Neural cell (in vitro differentiated cells): ENCODE results near the gene CDKAL1. TPM values are rescaled to one million over a fixed set of nuclear protein-coding genes. Genes with fewer than 3 reads are reported as not detected.

Experiments used
- H2AFZ ChIP-seq: fragments of 200-600, 300-800 bp; sonication (generic), shearing (Covaris generic); 2 replicates; pipeline ENCODE4 v1.6.0; 2014; ENCODE audit warnings: low read depth, mild to moderate bottlenecking, antibody characterized with exemption, low read length, moderate library complexity
- H3F3A ChIP-seq: fragments of 200-600 bp; shearing (Covaris generic); 2 replicates; pipeline ENCODE4 v1.6.1; 2016; ENCODE audit warnings: mild to moderate bottlenecking, moderate library complexity, mixed read lengths, antibody characterized with exemption, low read length; ENCODE audit not compliant: insufficient read depth, poor library complexity, severe bottlenecking
- H3K27ac ChIP-seq: fragments of 200-600, 300-800 bp; sonication (generic), shearing (Covaris generic); 2 replicates; pipeline ENCODE4 v1.5.1; 2014; ENCODE audit warnings: mild to moderate bottlenecking, low read length, moderate library complexity
- H3K27me3 ChIP-seq: fragments of 300-800, 200-600 bp; sonication (generic), shearing (Covaris generic); 2 replicates; pipeline ENCODE4 v1.6.0; 2014; ENCODE audit warnings: mild to moderate bottlenecking, low read depth, low read length, moderate library complexity; ENCODE audit not compliant: insufficient read depth
- H3K36me3 ChIP-seq: fragments of 300-800, 200-600 bp; sonication (generic), shearing (Covaris generic); 2 replicates; pipeline ENCODE4 v1.5.1; 2014; ENCODE audit warnings: mild to moderate bottlenecking, antibody characterized with exemption, low read length, moderate library complexity; ENCODE audit not compliant: insufficient read depth
- H3K4me2 ChIP-seq: fragments of 300-800, 200-600 bp; sonication (generic), shearing (Covaris generic); 2 replicates; pipeline ENCODE4 v1.6.0; 2014; ENCODE audit warnings: mild to moderate bottlenecking, low read length
- H3K4me3 ChIP-seq: fragments of 300-800, 200-600 bp; sonication (generic), shearing (Covaris generic); 2 replicates; pipeline ENCODE4 v1.5.1; 2014; ENCODE audit warnings: mild to moderate bottlenecking, low read length, moderate library complexity
- H3K79me2 ChIP-seq: fragments of 200-600 bp; shearing (Covaris generic); replicated peaks from 2 replicates; pipeline ENCODE4 v1.6.0; 2014; ENCODE audit warnings: mild to moderate bottlenecking, low read length, moderate library complexity; ENCODE audit not compliant: insufficient read depth
- H3K9ac ChIP-seq: fragments of 300-800, 200-600 bp; sonication (generic), shearing (Covaris generic); 2 replicates; pipeline ENCODE4 v1.6.1; 2016; ENCODE audit warnings: mild to moderate bottlenecking, low read length, mixed read lengths
- H3K9me2 ChIP-seq: fragments of 200-600 bp; shearing (Covaris generic); 2 replicates; pipeline ENCODE4 v1.6.1; 2016; ENCODE audit warnings: mild to moderate bottlenecking, low read length, mixed read lengths; ENCODE audit not compliant: insufficient read depth
- H3K9me3 ChIP-seq: fragments of 200-600, 300-800 bp; sonication (generic), shearing (Covaris generic); 2 replicates; pipeline ENCODE4 v1.6.1; 2016; ENCODE audit warnings: mild to moderate bottlenecking, mixed run types, low read length, moderate library complexity, mixed read lengths
- H4K20me1 ChIP-seq: fragments of 200-600 bp; shearing (Covaris generic); 2 replicates; pipeline ENCODE4 v1.6.1; 2016; ENCODE audit warnings: mild to moderate bottlenecking, mixed run types; ENCODE audit not compliant: insufficient read depth
- CTCF ChIP-seq: fragments of 450-650 bp; IDR thresholded peaks from 2 replicates; pipeline ENCODE4 v1.5.1; 2014; ENCODE audit warnings: antibody characterized with exemption, mild to moderate bottlenecking, moderate library complexity; ENCODE audit not compliant: poor library complexity, severe bottlenecking
- EP300 ChIP-seq: fragments of 450-650 bp; conservative IDR thresholded peaks from 2 replicates; pipeline ENCODE4 v1.6.1; 2014; ENCODE audit warnings: antibody characterized with exemption, mild to moderate bottlenecking, moderate library complexity; ENCODE audit not compliant: poor library complexity, severe bottlenecking
- EZH2 ChIP-seq: fragments of 200-600, 300-800 bp; shearing (Covaris generic), sonication (generic); IDR thresholded peaks from 2 replicates; pipeline ENCODE4 v1.6.1; 2014; ENCODE audit warnings: antibody characterized with exemption, low read length, borderline replicate concordance, mild to moderate bottlenecking; ENCODE audit not compliant: insufficient read depth, poor library complexity, severe bottlenecking
- MXI1 ChIP-seq: fragments of 450-650 bp; conservative IDR thresholded peaks from 2 replicates; pipeline ENCODE4 v1.6.1; 2014; ENCODE audit warnings: antibody characterized with exemption, mild to moderate bottlenecking; ENCODE audit not compliant: poor library complexity, severe bottlenecking
- POLR2AphosphoS5 ChIP-seq: IDR thresholded peaks from 2 replicates; pipeline ENCODE4 v1.6.1; 2012
- RAD21 ChIP-seq: fragments of 450-650 bp; conservative IDR thresholded peaks from 2 replicates; pipeline ENCODE4 v1.6.1; 2014; ENCODE audit warnings: antibody characterized with exemption, mild to moderate bottlenecking, moderate library complexity
- REST ChIP-seq: IDR thresholded peaks from 2 replicates; pipeline ENCODE4 v1.6.1; 2012; ENCODE audit warnings: borderline replicate concordance
- SMC3 ChIP-seq: fragments of 450-650 bp; conservative IDR thresholded peaks from 2 replicates; pipeline ENCODE4 v1.6.1; 2014; ENCODE audit warnings: antibody characterized with exemption, mild to moderate bottlenecking, moderate library complexity; ENCODE audit not compliant: poor library complexity
- TAF1 ChIP-seq: IDR thresholded peaks from 2 replicates; pipeline ENCODE4 v1.6.1; 2012; ENCODE audit warnings: low read depth
- polyA plus RNA-seq: library from polyadenylated mRNA; depleted of rRNA; stranded (reverse); fragments of >200 nt; gene quantifications from 2 replicates; pipeline ENCODE4 v1.2.3, GENCODE V29; 2014

The CDKAL1 gene
- polyA plus RNA-seq, 1 donor from 2014 or later: 10.7 TPM

GRCh38 chr6:20932284-20932683 is 398.0 kb downstream of the CDKAL1 start:
- Histone ChIP-seq H3K27ac (no peak overlapping the region), H3K4me2 (no peak overlapping the region)

GRCh38 chr6:20933057-20933788 is 399.0 kb downstream of the CDKAL1 start:
- H2AFZ ChIP-seq: no peak overlapping the region
- no peak overlapping the region for H3K4me2 ChIP-seq
- H3F3A ChIP-seq: no peaks in the 10 kb centered on the region
- H3K79me2 ChIP-seq: no peaks in the 10 kb centered on the region
- H4K20me1 ChIP-seq: no peaks in the 10 kb centered on the region
- H3K27ac ChIP-seq: no peak overlapping the region
- no peaks in the 10 kb centered on the region for H3K36me3 ChIP-seq
- no peaks in the 10 kb centered on the region for H3K9me3 ChIP-seq
- no peak overlapping the region for H3K4me3 ChIP-seq
- no peak overlapping the region for H3K9ac ChIP-seq
- no peaks in the 10 kb centered on the region for H3K9me2 ChIP-seq
- H3K27me3 ChIP-seq: no peaks in the 10 kb centered on the region
- TF ChIP-seq SMC3: no peak
- no peak for TF ChIP-seq REST
- no peak for TF ChIP-seq POLR2AphosphoS5
- TF ChIP-seq RAD21: no peak
- no peak for TF ChIP-seq MXI1
- TF ChIP-seq EP300: no peak
- TF ChIP-seq EZH2: no peak

More at GRCh38 chr6:20932284-20932683, 398.0 kb downstream of the CDKAL1 start:
- Histone ChIP-seq H3K9me2 (no peaks in the 10 kb centered on the region), H3K4me3 (no peak overlapping the region), H3K79me2 (no peaks in the 10 kb centered on the region), H3F3A (no peaks in the 10 kb centered on the region), H3K36me3 (no peaks in the 10 kb centered on the region), H3K9me3 (no peaks in the 10 kb centered on the region), H4K20me1 (no peaks in the 10 kb centered on the region), H2AFZ (no peak overlapping the region), H3K9ac (no peak overlapping the region), H3K27me3 (no peaks in the 10 kb centered on the region)
- TF ChIP-seq RAD21: no peak
- TF ChIP-seq EZH2: no peak
- no peak for TF ChIP-seq SMC3
- no peak for TF ChIP-seq EP300
- TF ChIP-seq CTCF: no peak
- no peak for TF ChIP-seq POLR2AphosphoS5
- TF ChIP-seq MXI1: no peak
- no peak for TF ChIP-seq REST
- TF ChIP-seq TAF1: no peak
